K562 (cell line): Measurements from ENCODE around the gene TRIP6. TPM values are rescaled to one million over a fixed set of nuclear protein-coding genes. Genes with fewer than 3 reads are reported as not detected.

Source experiments
- ATF3 ChIP-seq, 2 experiments: fragments of 450-650 bp in 1 of 2; sonication (generic) in 1 of 2; formaldehyde crosslinking in 1 of 2; IDR thresholded peaks in 1 of 2; conservative IDR thresholded peaks in 1 of 2; 2 replicates each; pipeline versions ENCODE4 v1.6.1 to v1.8.1; 2016 to 2023; ENCODE audit warnings: mild to moderate bottlenecking in 2 of 2, moderate library complexity in 2 of 2, inconsistent platforms in 1 of 2, missing genetic modification reagents in 1 of 2
- CAMTA2 ChIP-seq: fragments of 250-450 bp; sonication (Bioruptor Pico); conservative IDR thresholded peaks from 2 replicates; pipeline ENCODE4 v1.5.1; 2022
- CBFA2T3 ChIP-seq: fragments of 450-650 bp; IDR thresholded peaks from 2 replicates; pipeline ENCODE4 v1.6.1; 2017
- CBX5 ChIP-seq: IDR thresholded peaks from 2 replicates; pipeline ENCODE4 v1.6.1; 2014; ENCODE audit warnings: low read depth, borderline replicate concordance
- DMBX1 ChIP-seq: fragments of 250-450 bp; sonication (Bioruptor Pico); IDR thresholded peaks from 2 replicates; pipeline ENCODE4 v1.8.0; 2022; ENCODE audit warnings: inconsistent platforms, mild to moderate bottlenecking, moderate library complexity, borderline replicate concordance
- GABPA ChIP-seq: fragments of 200-800 bp; sonication (Bioruptor generic); conservative IDR thresholded peaks from 2 replicates; pipeline ENCODE4 v1.6.1; 2016; ENCODE audit warnings: low read depth, missing genetic modification characterization, missing compliant biosample characterization
- HNRNPK ChIP-seq: fragments of 200-400 bp; formaldehyde crosslinking; IDR thresholded peaks from one replicate; pipeline ENCODE4 v1.6.1; 2018; ENCODE audit warnings: mild to moderate bottlenecking, low read depth, low read length; ENCODE audit not compliant: poor library complexity, severe bottlenecking
- LCOR ChIP-seq: sonication (generic); formaldehyde crosslinking; IDR thresholded peaks from 2 replicates; pipeline ENCODE4 v1.8.0; 2022; ENCODE audit warnings: mild to moderate bottlenecking, missing genetic modification reagents
- NFRKB ChIP-seq: fragments of 450-650 bp; IDR thresholded peaks from 2 replicates; pipeline ENCODE4 v1.6.1; 2016; ENCODE audit warnings: low read depth
- RBM22 ChIP-seq: fragments of 200-400 bp; formaldehyde crosslinking; IDR thresholded peaks from 2 replicates; pipeline ENCODE4 v1.6.1; 2018; ENCODE audit warnings: low read length, low read depth; ENCODE audit not compliant: poor library complexity, severe bottlenecking
- TFAP4 ChIP-seq: sonication (generic); formaldehyde crosslinking; IDR thresholded peaks from 2 replicates; pipeline ENCODE4 v1.8.0; 2022; ENCODE audit warnings: missing genetic modification reagents, mild to moderate bottlenecking, moderate library complexity, borderline replicate concordance
- ZBTB40 ChIP-seq, 2 experiments: fragments of 450-650 bp in 1 of 2; sonication (generic) in 1 of 2; formaldehyde crosslinking in 1 of 2; IDR thresholded peaks; 2 replicates each; pipeline versions ENCODE4 v1.7.1 to v1.9.0; 2016 to 2022; ENCODE audit warnings: inconsistent platforms in 1 of 2, mild to moderate bottlenecking in 1 of 2, missing genetic modification reagents in 1 of 2
- ZNF133 ChIP-seq: fragments of 250-450 bp; sonication (Bioruptor Pico); IDR thresholded peaks from 2 replicates; pipeline ENCODE4 v1.4.0; 2020; ENCODE audit warnings: mild to moderate bottlenecking
- ZNF175 ChIP-seq: fragments of 200-800 bp; sonication (Bioruptor generic); IDR thresholded peaks from 2 replicates; pipeline ENCODE4 v1.6.1; 2016; ENCODE audit warnings: low read depth, mild to moderate bottlenecking, missing genetic modification characterization, missing compliant biosample characterization
- ZNF23 ChIP-seq: fragments of 250-450 bp; sonication (Bioruptor Pico); IDR thresholded peaks from 2 replicates; pipeline ENCODE4 v1.4.0; 2020; ENCODE audit warnings: mild to moderate bottlenecking
- ZNF408 ChIP-seq: fragments of 250-450 bp; sonication (Bioruptor Pico); IDR thresholded peaks from 2 replicates; pipeline ENCODE4 v1.4.0; 2020; ENCODE audit warnings: low read depth, mild to moderate bottlenecking, moderate library complexity
- ZNF764 ChIP-seq: fragments of 250-450 bp; sonication (Bioruptor Pico); IDR thresholded peaks from 2 replicates; pipeline ENCODE4 v1.4.0; 2020; ENCODE audit warnings: low read depth, mild to moderate bottlenecking, moderate library complexity
- polyA plus RNA-seq, 8 experiments: library from polyadenylated mRNA; depleted of rRNA in 4 of 8; stranded (reverse) in 5 of 8; unstranded in 3 of 8; fragments of >200 nt; fragmentation: Nextera tagmentation in 2 of 8; fragmentation: Illumina TruSeq in 1 of 8; extraction: Ambion mirVana in 2 of 8; extraction: Trizol in 1 of 8; gene quantifications; 2 replicates each; pipeline versions ENCODE4 v1.2.1 to v1.2.3, GENCODE V29; 2011 to 2014; ENCODE audit warnings: inconsistent platforms in 1 of 8, missing spikeins in 1 of 8
- total RNA-seq, 7 experiments: library from RNA; depleted of rRNA in 6 of 7; stranded (reverse); fragments of >200 nt in 6 of 7; fragmentation: Illumina TruSeq in 2 of 7; extraction: Trizol in 2 of 7; gene quantifications; 2 replicates each; pipeline versions ENCODE4 v1.2.1 to v1.2.3, GENCODE V29; 2011 to 2021; ENCODE audit warnings: low replicate concordance in 1 of 7

Gene TRIP6
- total and polyA plus RNA-seq, 9 of the 15 experiments (the other 6 are each of a cell fraction or from before 2014, with no cell fraction given) = 5.9 to 141 (median 54.0) TPM

GRCh38 chr7:100865938-100866728 lies 1.1 kb upstream of the TRIP6 start (continued):
- TF ChIP-seq ZNF764 (CRISPR knock-in tag) = no peak
- peak; percentile 15 for TF ChIP-seq RBM22
- no peak for TF ChIP-seq ZNF133
- TF ChIP-seq ATF3 (IDR thresholded peaks at IDR 0.05) = no peak
- no peak for TF ChIP-seq ATF3 (CRISPR knock-in tag; conservative IDR thresholded peaks at IDR 0.05)
- TF ChIP-seq ZNF23 (CRISPR knock-in tag) = no peak
- TF ChIP-seq TFAP4 (CRISPR knock-in tag) = no peak
- TF ChIP-seq CBFA2T3 = no peak
- no peak for TF ChIP-seq CAMTA2 (CRISPR knock-in tag)
- TF ChIP-seq ZNF175 = no peak
- no peak for TF ChIP-seq HNRNPK
- TF ChIP-seq GABPA (tag) = no peak
- TF ChIP-seq LCOR (CRISPR knock-in tag) = no peak
- TF ChIP-seq ZNF408 = no peak
- TF ChIP-seq CBX5 = no peak
- TF ChIP-seq DMBX1 (CRISPR knock-in tag) = no peak
- no peak for TF ChIP-seq NFRKB
- TF ChIP-seq ZBTB40 (IDR thresholded peaks at IDR 0.05) = no peak
- no peak for TF ChIP-seq ZBTB40 (CRISPR knock-in tag; IDR thresholded peaks at IDR 0.05)
